Measurements from ENCODE around the gene KIFC1.
"Not testable (repeated sequence)": the region's sequence is repeated elsewhere in the genome, so short reads cannot be mapped to it uniquely, and the experiment has no call there.

Gene KIFC1, protein sequence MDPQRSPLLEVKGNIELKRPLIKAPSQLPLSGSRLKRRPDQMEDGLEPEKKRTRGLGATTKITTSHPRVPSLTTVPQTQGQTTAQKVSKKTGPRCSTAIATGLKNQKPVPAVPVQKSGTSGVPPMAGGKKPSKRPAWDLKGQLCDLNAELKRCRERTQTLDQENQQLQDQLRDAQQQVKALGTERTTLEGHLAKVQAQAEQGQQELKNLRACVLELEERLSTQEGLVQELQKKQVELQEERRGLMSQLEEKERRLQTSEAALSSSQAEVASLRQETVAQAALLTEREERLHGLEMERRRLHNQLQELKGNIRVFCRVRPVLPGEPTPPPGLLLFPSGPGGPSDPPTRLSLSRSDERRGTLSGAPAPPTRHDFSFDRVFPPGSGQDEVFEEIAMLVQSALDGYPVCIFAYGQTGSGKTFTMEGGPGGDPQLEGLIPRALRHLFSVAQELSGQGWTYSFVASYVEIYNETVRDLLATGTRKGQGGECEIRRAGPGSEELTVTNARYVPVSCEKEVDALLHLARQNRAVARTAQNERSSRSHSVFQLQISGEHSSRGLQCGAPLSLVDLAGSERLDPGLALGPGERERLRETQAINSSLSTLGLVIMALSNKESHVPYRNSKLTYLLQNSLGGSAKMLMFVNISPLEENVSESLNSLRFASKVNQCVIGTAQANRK

DNA sequence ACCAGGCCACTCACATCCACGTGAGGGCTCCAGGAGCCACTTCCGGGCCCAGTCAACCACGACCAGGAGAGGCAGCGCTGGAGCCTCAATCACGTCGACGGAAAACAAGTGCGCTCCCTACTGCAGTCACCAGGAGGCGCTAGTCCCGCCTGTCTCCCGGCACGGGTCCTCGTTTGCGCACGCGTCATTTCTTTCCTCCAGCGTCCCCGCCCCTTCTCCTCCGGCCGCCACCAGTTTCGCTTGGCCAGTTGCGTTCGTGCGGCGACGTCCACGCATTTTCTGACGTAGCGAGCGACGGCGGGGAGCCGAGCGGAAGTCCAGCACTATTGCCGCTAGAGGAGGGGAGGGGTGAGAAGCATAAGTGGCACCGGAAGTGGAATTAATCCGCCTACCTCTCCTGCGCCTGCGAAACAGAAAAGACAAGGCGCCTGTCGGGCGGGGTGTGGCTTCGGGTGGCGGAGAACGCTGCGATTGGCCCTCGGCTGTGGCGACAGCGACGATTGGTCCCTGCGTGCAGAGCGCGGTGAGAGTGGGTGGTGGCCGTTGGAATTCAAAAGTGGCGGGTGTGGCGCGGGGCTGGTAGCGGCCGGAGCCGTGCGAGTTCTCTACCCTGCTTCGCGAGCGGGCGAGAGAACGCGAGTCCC is at the start of gene KIFC1:
KIFC1 (plus strand) TSS at position 546 of the 644 bp plus-strand sequence. CDS start 163 bp downstream, outside the sequence.
- H3K27ac ChIP-seq = peak within 1 kb of the TSS; percentile 98
- TF ChIP-seq, protein P1, sequence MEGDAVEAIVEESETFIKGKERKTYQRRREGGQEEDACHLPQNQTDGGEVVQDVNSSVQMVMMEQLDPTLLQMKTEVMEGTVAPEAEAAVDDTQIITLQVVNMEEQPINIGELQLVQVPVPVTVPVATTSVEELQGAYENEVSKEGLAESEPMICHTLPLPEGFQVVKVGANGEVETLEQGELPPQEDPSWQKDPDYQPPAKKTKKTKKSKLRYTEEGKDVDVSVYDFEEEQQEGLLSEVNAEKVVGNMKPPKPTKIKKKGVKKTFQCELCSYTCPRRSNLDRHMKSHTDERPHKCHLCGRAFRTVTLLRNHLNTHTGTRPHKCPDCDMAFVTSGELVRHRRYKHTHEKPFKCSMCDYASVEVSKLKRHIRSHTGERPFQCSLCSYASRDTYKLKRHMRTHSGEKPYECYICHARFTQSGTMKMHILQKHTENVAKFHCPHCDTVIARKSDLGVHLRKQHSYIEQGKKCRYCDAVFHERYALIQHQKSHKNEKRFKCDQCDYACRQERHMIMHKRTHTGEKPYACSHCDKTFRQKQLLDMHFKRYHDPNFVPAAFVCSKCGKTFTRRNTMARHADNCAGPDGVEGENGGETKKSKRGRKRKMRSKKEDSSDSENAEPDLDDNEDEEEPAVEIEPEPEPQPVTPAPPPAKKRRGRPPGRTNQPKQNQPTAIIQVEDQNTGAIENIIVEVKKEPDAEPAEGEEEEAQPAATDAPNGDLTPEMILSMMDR (conservative IDR thresholded peaks at IDR 0.05) = peak; percentile 99
- no peak for TF ChIP-seq ZFX (IDR thresholded peaks at IDR 0.05)

DNA sequence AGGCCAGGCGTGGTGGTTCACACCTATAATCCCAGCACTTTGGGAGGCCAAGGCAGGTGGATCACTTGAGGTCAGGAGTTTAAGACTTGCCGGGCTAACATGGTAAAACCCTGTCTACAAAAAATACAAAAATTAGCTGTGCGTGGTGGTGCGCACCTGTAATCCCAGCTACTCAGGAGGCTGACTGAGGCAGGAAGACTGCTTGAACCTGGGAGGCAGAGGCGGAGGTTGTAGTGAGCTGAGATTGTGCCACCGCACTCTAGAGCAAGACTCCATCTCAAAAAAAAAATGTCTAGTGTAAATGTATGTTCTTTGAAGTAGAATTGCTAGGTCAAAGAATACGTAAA is 48.0 kb upstream of the KIFC1 start:
- not testable (repeated sequence) for H3K27ac ChIP-seq

DNA sequence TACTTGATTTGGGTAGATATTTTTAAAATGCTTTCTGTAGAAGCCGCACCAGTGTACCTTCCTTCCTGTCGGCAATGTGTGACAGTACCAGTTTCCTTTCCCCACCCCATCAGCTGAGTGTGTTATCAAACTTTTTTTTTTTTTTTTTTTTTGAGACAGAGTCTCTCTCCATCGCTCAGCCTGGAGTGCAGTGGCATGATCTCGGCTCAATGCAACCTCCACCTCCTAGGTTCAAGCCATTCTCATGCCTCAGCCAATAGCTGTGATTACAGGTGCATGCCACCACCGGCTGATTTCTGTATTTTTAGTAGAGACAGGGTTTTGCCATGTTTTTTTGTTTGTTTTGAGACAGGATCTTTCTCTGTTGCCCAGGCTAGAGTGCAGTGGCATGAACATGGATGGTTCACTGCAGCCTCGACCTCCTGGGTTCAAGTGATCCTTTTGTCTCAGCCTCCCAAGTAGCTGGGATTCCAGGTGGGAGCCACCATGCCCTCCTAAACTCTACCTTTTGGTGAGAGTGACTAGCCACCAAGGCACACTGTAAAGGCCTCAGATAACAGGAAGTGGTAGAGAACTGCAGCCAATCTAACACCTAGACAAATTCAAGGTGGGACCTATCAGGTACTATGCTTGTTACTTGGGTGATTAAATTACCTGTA is 47.5 kb upstream of the KIFC1 start:
- TF ChIP-seq, protein P1 (conservative IDR thresholded peaks at IDR 0.05) = no peak
- TF ChIP-seq ZFX (IDR thresholded peaks at IDR 0.05) = no peak
- H3K27ac ChIP-seq = no peak overlapping the region

DNA sequence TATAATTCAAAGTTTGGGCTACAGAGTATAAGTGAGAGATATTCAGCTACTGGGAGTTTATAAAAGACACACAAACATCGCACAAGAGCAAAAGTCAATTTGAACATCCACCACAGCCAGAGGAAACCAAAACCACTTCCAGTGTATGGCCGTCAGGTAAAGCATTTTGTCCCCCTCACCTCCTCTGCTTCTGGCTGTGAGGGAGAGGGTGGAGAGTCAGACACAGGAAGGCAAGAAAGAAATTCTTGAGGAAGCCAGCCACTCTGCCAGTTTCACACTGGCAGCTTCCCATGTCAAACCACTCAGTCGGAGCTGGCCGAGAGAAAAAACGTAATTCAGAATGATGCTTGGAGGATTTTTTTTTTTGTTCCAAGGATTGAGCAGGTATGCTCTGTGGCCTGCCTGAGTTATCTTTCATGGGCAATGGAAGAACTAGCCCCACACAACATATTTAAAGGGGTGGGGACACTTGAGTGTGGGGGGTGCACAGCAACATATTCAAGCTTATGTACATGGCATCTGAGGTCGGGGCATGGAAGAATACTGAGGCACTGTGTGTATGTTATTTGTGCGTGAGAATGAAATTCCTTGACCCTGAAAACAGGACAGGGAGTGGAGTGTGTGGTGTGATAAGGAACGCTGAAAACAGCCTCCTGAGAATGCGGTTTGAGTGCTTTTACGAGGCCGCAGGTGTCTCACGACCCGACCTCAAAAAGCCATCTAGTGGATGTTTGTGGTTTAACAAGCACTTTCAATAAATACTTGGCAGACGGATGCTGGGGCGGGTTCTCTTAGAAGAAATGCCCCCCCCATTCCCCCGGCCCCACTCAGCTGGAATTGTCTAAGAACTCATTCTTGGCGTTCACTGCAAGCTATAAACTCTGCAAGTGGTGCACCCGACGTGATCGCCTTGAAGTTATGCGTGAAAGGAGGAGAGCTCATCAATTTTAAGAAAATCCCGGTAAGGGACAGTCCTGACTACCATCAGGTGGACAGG is 46.6 kb upstream of the KIFC1 start:
- H3K27ac ChIP-seq = no peak overlapping the region

DNA sequence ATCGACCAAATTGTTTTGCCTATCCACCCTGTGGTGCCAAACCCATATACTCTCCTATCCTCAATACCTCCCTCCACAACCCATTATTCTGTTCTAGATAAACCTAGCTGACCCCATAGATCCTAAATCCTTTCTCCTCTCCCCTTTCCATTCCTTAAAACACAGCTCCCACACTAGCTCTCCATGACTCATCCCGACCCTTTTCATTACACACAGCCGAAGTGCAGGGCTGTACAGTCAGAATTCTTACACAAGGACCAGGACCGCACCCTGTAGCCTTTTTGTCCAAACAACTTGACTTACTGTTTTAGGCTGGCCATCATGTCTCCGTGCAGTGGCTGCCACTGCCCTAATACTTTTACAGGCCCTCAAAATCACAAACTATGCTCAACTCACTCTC is 44.7 kb upstream of the KIFC1 start:
- H3K27ac ChIP-seq = not testable (repeated sequence)

More for the DNA sequence above, 46.6 kb upstream of the KIFC1 start:
- TF ChIP-seq, protein P1 (conservative IDR thresholded peaks at IDR 0.05) = peak; percentile 82
- no peak for TF ChIP-seq ZFX (IDR thresholded peaks at IDR 0.05)

DNA sequence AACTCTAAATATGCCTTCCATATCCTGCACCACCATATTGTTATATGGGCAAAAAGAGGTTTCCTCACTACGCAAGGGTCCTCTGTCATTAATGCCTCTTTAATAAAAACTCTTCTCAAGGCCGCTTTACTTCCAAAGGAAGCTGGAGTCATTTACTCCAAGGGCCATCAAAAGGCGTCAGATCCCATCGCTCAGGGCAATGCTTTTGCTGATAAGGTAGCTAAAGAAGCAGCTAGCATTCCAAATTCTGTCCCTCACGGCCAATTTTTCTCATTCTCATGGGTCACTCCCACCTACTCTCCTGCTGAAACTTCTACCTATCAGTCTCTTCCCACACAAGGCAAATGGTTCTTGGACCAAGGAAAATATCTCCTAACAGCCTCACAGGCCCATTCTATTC is 43.8 kb upstream of the KIFC1 start:
- H3K27ac ChIP-seq = no peak overlapping the region
- TF ChIP-seq, protein P1 (conservative IDR thresholded peaks at IDR 0.05) = no peak
- TF ChIP-seq ZFX (IDR thresholded peaks at IDR 0.05) = no peak

DNA sequence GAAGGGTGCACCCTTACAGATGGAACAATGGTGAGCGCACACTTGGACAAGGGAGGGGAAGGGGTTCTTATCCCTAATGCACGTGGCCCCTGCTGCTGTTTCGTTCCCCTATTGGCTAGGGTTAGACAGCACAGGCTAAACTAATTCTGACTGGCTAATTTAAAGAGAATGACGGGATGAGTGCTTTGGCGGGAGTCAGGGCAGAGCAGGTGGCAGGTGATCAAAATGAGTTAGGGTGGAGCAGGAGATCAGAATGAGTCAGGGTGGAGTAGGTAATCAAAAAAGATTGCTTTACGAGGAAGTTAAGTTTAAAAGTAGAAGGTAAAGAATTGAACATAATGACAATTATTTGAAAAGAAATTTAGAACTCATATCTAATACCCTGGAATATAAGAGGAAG is 35.8 kb upstream of the KIFC1 start:
- not testable (repeated sequence) for H3K27ac ChIP-seq

DNA sequence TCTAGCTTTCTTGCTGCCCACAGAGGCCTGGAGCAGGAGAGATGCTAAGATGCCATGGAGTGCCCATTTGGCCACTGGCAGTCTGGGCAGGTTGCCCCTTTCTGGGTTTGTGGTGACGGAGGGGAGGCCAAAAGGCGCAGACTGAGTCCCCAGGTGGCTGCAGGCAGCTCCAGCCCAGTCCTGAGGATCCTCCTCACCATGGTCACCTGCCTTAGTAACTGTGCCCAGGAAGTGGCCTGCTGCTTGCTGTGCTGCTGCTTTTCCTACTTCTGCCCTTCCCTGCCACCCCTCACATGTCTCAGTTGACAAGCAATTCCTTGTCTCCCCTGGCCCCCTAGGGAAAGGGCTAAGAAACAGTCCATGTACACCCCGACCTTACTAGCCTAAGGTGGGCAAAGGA is 35.3 kb upstream of the KIFC1 start:
- no peak overlapping the region for H3K27ac ChIP-seq
- TF ChIP-seq, protein P1 (conservative IDR thresholded peaks at IDR 0.05) = no peak
- no peak for TF ChIP-seq ZFX (IDR thresholded peaks at IDR 0.05)

DNA sequence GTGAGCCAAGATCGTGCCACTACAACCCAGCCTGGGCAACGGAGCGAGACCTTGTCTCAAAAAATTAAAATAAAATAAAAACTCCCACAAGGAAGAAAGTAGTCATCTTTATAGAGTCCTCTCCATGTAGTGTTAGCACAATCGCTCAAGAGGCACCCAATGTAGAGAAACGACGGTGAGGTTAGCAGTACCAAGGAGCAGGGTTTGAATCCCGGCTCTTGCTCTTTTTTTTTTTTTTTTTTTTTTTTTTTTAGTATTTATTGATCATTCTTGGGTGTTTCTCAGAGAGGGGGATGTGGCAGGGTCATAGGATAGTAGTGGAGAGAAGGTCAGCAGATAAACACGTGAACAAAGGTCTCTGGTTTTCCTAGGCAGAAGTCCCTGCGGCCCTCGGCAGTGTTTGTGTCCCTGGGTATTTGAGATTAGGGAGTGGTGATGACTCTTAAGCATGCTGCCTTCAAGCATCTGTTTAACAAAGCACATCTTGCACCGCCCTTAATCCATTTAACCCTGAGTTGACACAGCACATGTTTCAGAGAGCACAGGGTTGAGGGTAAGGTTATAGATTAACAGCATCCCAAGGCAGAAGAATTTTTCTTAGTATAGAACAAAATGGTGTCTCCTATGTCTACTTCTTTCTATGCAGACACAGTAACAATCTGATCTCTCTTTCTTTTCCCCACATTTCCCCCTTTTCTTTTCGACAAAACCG is 34.3 kb upstream of the KIFC1 start:
- not testable (repeated sequence) for H3K27ac ChIP-seq
